ENCODE data around the gene RNF130. TPM values are rescaled to one million over a fixed set of nuclear protein-coding genes. Genes with fewer than 3 reads are reported as not detected.

The RNF130 gene
- total RNA-seq, 1 experiment from 2014 or later = 31.4 TPM

GRCh38 chr5:180012316-180012715 is 59.2 kb downstream of the RNF130 start:
- TF ChIP-seq EZH2 (IDR thresholded peaks at IDR 0.05; ENCODE audit: borderline replicate concordance, low read depth, low read length, poor library complexity, severe bottlenecking) = no peak
- TF ChIP-seq, protein P1, sequence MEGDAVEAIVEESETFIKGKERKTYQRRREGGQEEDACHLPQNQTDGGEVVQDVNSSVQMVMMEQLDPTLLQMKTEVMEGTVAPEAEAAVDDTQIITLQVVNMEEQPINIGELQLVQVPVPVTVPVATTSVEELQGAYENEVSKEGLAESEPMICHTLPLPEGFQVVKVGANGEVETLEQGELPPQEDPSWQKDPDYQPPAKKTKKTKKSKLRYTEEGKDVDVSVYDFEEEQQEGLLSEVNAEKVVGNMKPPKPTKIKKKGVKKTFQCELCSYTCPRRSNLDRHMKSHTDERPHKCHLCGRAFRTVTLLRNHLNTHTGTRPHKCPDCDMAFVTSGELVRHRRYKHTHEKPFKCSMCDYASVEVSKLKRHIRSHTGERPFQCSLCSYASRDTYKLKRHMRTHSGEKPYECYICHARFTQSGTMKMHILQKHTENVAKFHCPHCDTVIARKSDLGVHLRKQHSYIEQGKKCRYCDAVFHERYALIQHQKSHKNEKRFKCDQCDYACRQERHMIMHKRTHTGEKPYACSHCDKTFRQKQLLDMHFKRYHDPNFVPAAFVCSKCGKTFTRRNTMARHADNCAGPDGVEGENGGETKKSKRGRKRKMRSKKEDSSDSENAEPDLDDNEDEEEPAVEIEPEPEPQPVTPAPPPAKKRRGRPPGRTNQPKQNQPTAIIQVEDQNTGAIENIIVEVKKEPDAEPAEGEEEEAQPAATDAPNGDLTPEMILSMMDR (conservative IDR thresholded peaks at IDR 0.05; ENCODE audit: low read depth, low read length) = no peak
- Histone ChIP-seq H3K27me3 (replicated peaks; ENCODE audit: insufficient read depth, low read depth, low read length, poor library complexity) (no peaks in the 10 kb centered on the region), H3K9me3 (ENCODE audit: low read depth, low read length, poor library complexity, severe bottlenecking) (no peaks in the 10 kb centered on the region), H3K36me3 (ENCODE audit: insufficient read depth, low read length, poor library complexity, severe bottlenecking) (no peaks in the 10 kb centered on the region), H3K27ac (ENCODE audit: low read depth, low read length, poor library complexity, severe bottlenecking) (no peak overlapping the region), H3K4me1 (ENCODE audit: insufficient read depth, low read length, poor library complexity, severe bottlenecking) (no peaks in the 10 kb centered on the region), H3K4me3 (ENCODE audit: low read depth, low read length, poor library complexity, severe bottlenecking) (no peak overlapping the region)
- intact Hi-C loops (cut with micrococcal nuclease; ENCODE audit: unreplicated experiment) = no loop called here
- ChIA-PET POLR2A (ENCODE audit: low non-redundant PET) (no interaction called here), CTCF (no interaction called here)
- no TSS peak for BruUV-seq (replicated peaks)
- no peak for DNase-seq (ENCODE audit: low spot score)

- H3K27me3 ChIP-seq (replicated peaks; ENCODE audit: insufficient read depth, low read depth, low read length, poor library complexity) = no peaks in the 10 kb centered on the region
- CTCF ChIA-PET = no interaction called here
- no peaks in the 10 kb centered on the region for H3K9me3 ChIP-seq (ENCODE audit: low read depth, low read length, poor library complexity, severe bottlenecking)
- POLR2A ChIA-PET (ENCODE audit: low non-redundant PET) = no interaction called here
- no peaks in the 10 kb centered on the region for H3K4me1 ChIP-seq (ENCODE audit: insufficient read depth, low read length, poor library complexity, severe bottlenecking)
- H3K4me3 ChIP-seq (ENCODE audit: low read depth, low read length, poor library complexity, severe bottlenecking) = no peak overlapping the region
- H3K36me3 ChIP-seq (ENCODE audit: insufficient read depth, low read length, poor library complexity, severe bottlenecking) = no peaks in the 10 kb centered on the region
- no peak overlapping the region for H3K27ac ChIP-seq (ENCODE audit: low read depth, low read length, poor library complexity, severe bottlenecking)
- no TSS peak for BruUV-seq (replicated peaks)
- intact Hi-C loops (cut with micrococcal nuclease; ENCODE audit: unreplicated experiment) = no loop called here
- no peak for TF ChIP-seq EZH2 (IDR thresholded peaks at IDR 0.05; ENCODE audit: borderline replicate concordance, low read depth, low read length, poor library complexity, severe bottlenecking)
- TF ChIP-seq, protein P1 (conservative IDR thresholded peaks at IDR 0.05; ENCODE audit: low read depth, low read length) = no peak
- no peak for DNase-seq (ENCODE audit: low spot score)
Observed at GRCh38 chr5:180010636-180011035, 60.9 kb downstream of the RNF130 start.

DNA sequence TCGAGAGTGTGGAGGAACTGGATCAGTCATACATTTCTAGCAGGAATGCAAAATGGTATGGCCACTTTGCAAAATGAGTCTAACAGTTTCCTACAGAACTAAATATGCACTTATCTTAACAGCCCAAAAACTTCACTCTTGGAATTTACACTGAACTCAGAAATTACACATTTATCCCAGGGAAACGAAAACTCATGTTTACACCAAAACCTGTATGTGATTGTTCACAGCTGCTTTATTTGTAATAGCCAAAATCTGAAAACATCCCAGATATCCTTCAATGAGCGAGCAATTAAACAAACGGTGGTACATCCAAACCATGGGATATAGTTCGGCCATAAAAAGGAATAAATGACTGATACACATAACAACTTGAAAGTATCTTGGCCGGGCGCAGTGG is 62.0 kb downstream of the RNF130 start:
- CTCF ChIA-PET = no interaction called here
- Histone ChIP-seq H3K4me3 (ENCODE audit: low read depth, low read length, poor library complexity, severe bottlenecking) (no peak overlapping the region), H3K27ac (ENCODE audit: low read depth, low read length, poor library complexity, severe bottlenecking) (no peak overlapping the region), H3K4me1 (ENCODE audit: insufficient read depth, low read length, poor library complexity, severe bottlenecking) (no peaks in the 10 kb centered on the region), H3K27me3 (replicated peaks; ENCODE audit: insufficient read depth, low read depth, low read length, poor library complexity) (no peaks in the 10 kb centered on the region), H3K9me3 (ENCODE audit: low read depth, low read length, poor library complexity, severe bottlenecking) (no peaks in the 10 kb centered on the region), H3K36me3 (ENCODE audit: insufficient read depth, low read length, poor library complexity, severe bottlenecking) (no peaks in the 10 kb centered on the region)
- no peak for DNase-seq (ENCODE audit: low spot score)
- POLR2A ChIA-PET (ENCODE audit: low non-redundant PET) = no interaction called here
- no TSS peak for BruUV-seq (replicated peaks)
- intact Hi-C loops (cut with micrococcal nuclease; ENCODE audit: unreplicated experiment) = no loop called here
- TF ChIP-seq, protein P1 (conservative IDR thresholded peaks at IDR 0.05; ENCODE audit: low read depth, low read length) = no peak
- TF ChIP-seq EZH2 (IDR thresholded peaks at IDR 0.05; ENCODE audit: borderline replicate concordance, low read depth, low read length, poor library complexity, severe bottlenecking) = no peak

Data from A673 (cell line).